SK-N-SH (cell line): ENCODE measurements around the gene PYCR2. TPM values are rescaled to one million over a fixed set of nuclear protein-coding genes. Genes with fewer than 3 reads are reported as not detected.

ENCODE experiments used
- CTCF ChIA-PET: fragments of 300-600, 350-600 bp; formaldehyde crosslinking; extraction: SDS; loops from one replicate; lab custom pipeline; 2021; lab: Yijun Ruan, JAX
- POLR2A ChIA-PET: fragments of 350-600 bp; sonication (Branson Sonifier 250); formaldehyde crosslinking; extraction: SDS; loops from one replicate; lab custom pipeline; 2020; ENCODE audit warnings: antibody characterized with exemption, inconsistent platforms; lab: Yijun Ruan, JAX
- DNase-seq: peaks from one replicate; pipeline ENCODE4 v3.0.0; 2012
- H2AFZ ChIP-seq: fragments of 200-600 bp; sonication (generic); 2 replicates; pipeline ENCODE4 v1.8.1; 2016; ENCODE audit warnings: antibody characterized with exemption, mild to moderate bottlenecking, low read depth
- H3F3A ChIP-seq: fragments of 200-600 bp; sonication (generic); replicated peaks from 2 replicates; pipeline ENCODE3; 2016; ENCODE audit warnings: antibody characterized with exemption, mild to moderate bottlenecking; ENCODE audit not compliant: insufficient read depth
- H3K27ac ChIP-seq, 2 experiments: fragments of 200-500 bp in 1 of 2; fragments of 200-600 bp in 1 of 2; sonication (Bioruptor generic) in 1 of 2; sonication (generic), shearing (Covaris generic) in 1 of 2; 2 replicates each; pipeline versions ENCODE4 v1.5.1 to v1.6.1; 2014 to 2016; ENCODE audit warnings: low read depth in 2 of 2, inconsistent platforms in 1 of 2, low read length in 1 of 2, mild to moderate bottlenecking in 1 of 2, mixed read lengths in 1 of 2
- H3K27me3 ChIP-seq: fragments of 200-600 bp; sonication (generic), shearing (Covaris generic); 2 replicates; pipeline ENCODE4 v1.6.1; 2016; ENCODE audit warnings: mixed run types; ENCODE audit not compliant: insufficient read depth
- H3K36me3 ChIP-seq, 2 experiments: fragments of 200-500 bp in 1 of 2; fragments of 200-600 bp in 1 of 2; sonication (Bioruptor generic) in 1 of 2; sonication (generic) in 1 of 2; replicated peaks in 1 of 2; 2 replicates each; pipeline versions ENCODE3 to v1.5.1; 2014 to 2016; ENCODE audit warnings: low read length in 1 of 2, mild to moderate bottlenecking in 1 of 2; ENCODE audit not compliant: insufficient read depth in 2 of 2, control insufficient read depth in 1 of 2
- H3K4me1 ChIP-seq, 2 experiments: fragments of 200-500 bp in 1 of 2; fragments of 200-600 bp in 1 of 2; sonication (Bioruptor generic) in 1 of 2; sonication (generic), shearing (Covaris generic) in 1 of 2; 2 replicates each; pipeline versions ENCODE4 v1.5.1 to v1.6.1; 2014 to 2016; ENCODE audit warnings: low read depth in 1 of 2, low read length in 1 of 2, mixed run types in 1 of 2; ENCODE audit not compliant: insufficient read depth in 2 of 2, control insufficient read depth in 1 of 2
- H3K4me2 ChIP-seq: fragments of 200-600 bp; sonication (generic), shearing (Covaris generic); 2 replicates; pipeline ENCODE4 v1.6.1; 2017; ENCODE audit warnings: mixed run types
- H3K4me3 ChIP-seq, 2 experiments: fragments of 200-500 bp in 1 of 2; fragments of 200-600 bp in 1 of 2; sonication (Bioruptor generic) in 1 of 2; sonication (generic), shearing (Covaris generic) in 1 of 2; 2 replicates each; pipeline versions ENCODE4 v1.5.1 to v1.8.1; 2014 to 2016; ENCODE audit warnings: low read depth in 2 of 2, inconsistent platforms in 1 of 2, low read length in 1 of 2, mild to moderate bottlenecking in 1 of 2, mixed read lengths in 1 of 2, moderate library complexity in 1 of 2
- H3K79me2 ChIP-seq: fragments of 200-600 bp; sonication (generic); 2 replicates; pipeline ENCODE4 v1.8.1; 2017; ENCODE audit warnings: mild to moderate bottlenecking; ENCODE audit not compliant: insufficient read depth
- H3K9ac ChIP-seq: fragments of 200-600 bp; sonication (generic); 2 replicates; pipeline ENCODE4 v1.6.1; 2017; ENCODE audit warnings: mixed run types
- H3K9me2 ChIP-seq: fragments of 200-600 bp; sonication (generic); 2 replicates; pipeline ENCODE4 v1.6.1; 2017; ENCODE audit warnings: mixed run types
- H3K9me3 ChIP-seq: fragments of 200-600 bp; sonication (generic); 2 replicates; pipeline ENCODE4 v1.6.1; 2017; ENCODE audit warnings: mixed run types, mild to moderate bottlenecking, moderate library complexity
- H4K20me1 ChIP-seq: fragments of 200-600 bp; sonication (generic); 2 replicates; pipeline ENCODE4 v1.6.1; 2017; ENCODE audit warnings: mild to moderate bottlenecking, mixed run types; ENCODE audit not compliant: insufficient read depth
- EZH2phosphoT487 ChIP-seq: fragments of 200-600 bp; sonication (generic); IDR thresholded peaks from 2 replicates; pipeline ENCODE4 v1.6.1; 2017; ENCODE audit warnings: low read depth, mixed run types, mild to moderate bottlenecking, antibody characterized with exemption, moderate library complexity, borderline replicate concordance
- FOSL2 ChIP-seq: IDR thresholded peaks from 2 replicates; pipeline ENCODE4 v1.4.0; 2012; ENCODE audit warnings: low read depth, mild to moderate bottlenecking, moderate library complexity, borderline replicate concordance
- FOXJ3 ChIP-seq: sonication (generic); formaldehyde crosslinking; IDR thresholded peaks from 2 replicates; pipeline ENCODE4 v1.5.1; 2020; ENCODE audit warnings: mild to moderate bottlenecking, missing genetic modification reagents
- FOXM1 ChIP-seq: IDR thresholded peaks from 2 replicates; pipeline ENCODE4 v1.4.0; 2012; ENCODE audit warnings: low read depth, mild to moderate bottlenecking
- JUND ChIP-seq: IDR thresholded peaks from 2 replicates; pipeline ENCODE4 v1.4.0; 2012
- NFIC ChIP-seq: IDR thresholded peaks from 2 replicates; pipeline ENCODE4 v1.4.0; 2012; ENCODE audit warnings: borderline replicate concordance
- RAD21 ChIP-seq: IDR thresholded peaks from 2 replicates; pipeline ENCODE4 v1.6.1; 2012; ENCODE audit warnings: mild to moderate bottlenecking, low read length
- RCOR1 ChIP-seq: fragments of 150-350 bp; IDR thresholded peaks from 2 replicates; pipeline ENCODE4 v1.6.1; 2017; ENCODE audit warnings: antibody characterized with exemption, low read length
- RXRA ChIP-seq: IDR thresholded peaks from 2 replicates; pipeline ENCODE4 v1.4.0; 2012; ENCODE audit warnings: low read depth, mild to moderate bottlenecking, borderline replicate concordance
- TAF1 ChIP-seq: IDR thresholded peaks from 2 replicates; pipeline ENCODE4 v1.6.1; 2012; ENCODE audit warnings: low read depth, mild to moderate bottlenecking, low read length, moderate library complexity, borderline replicate concordance
- TEAD4 ChIP-seq: IDR thresholded peaks from 2 replicates; pipeline ENCODE4 v1.4.0; 2012; ENCODE audit warnings: mild to moderate bottlenecking, borderline replicate concordance; ENCODE audit not compliant: insufficient read depth
- WGBS: methylation state at CpG from one replicate; pipeline ENCODE4 v1.1.6; 2017; ENCODE audit warnings: low lambda C conversion rate; 5-methylcytosine and 5-hydroxymethylcytosine counted together
- polyA plus RNA-seq, 3 experiments: library from polyadenylated mRNA; depleted of rRNA; stranded (reverse); fragments of >200 nt; gene quantifications; 2 replicates each; pipeline ENCODE4 v1.2.3, GENCODE V29; 2012
- TF ChIP-seq, protein P1 (sequence below): IDR thresholded peaks from 2 replicates; pipeline ENCODE4 v1.4.0; 2012; ENCODE audit warnings: low read depth, borderline replicate concordance
- TF ChIP-seq, protein P2 (sequence below): IDR thresholded peaks from 2 replicates; pipeline ENCODE4 v1.4.0; 2012; ENCODE audit warnings: low read depth, borderline replicate concordance
- TF ChIP-seq, protein P3 (sequence below): fragments of 200-600 bp; sonication (generic); IDR thresholded peaks from 2 replicates; pipeline ENCODE4 v1.6.1; 2017; ENCODE audit warnings: antibody characterized with exemption, mild to moderate bottlenecking, moderate library complexity
- TF ChIP-seq, protein P4 (sequence below): fragments of 150-350 bp; IDR thresholded peaks from 2 replicates; pipeline ENCODE4 v1.6.1; 2017; ENCODE audit warnings: antibody characterized with exemption, low read length, low read depth, borderline replicate concordance

PYCR2 gene
- polyA plus RNA-seq, 1 of the 3 experiments (the other 2 are of a cell fraction) = 95.3 TPM

DNA sequence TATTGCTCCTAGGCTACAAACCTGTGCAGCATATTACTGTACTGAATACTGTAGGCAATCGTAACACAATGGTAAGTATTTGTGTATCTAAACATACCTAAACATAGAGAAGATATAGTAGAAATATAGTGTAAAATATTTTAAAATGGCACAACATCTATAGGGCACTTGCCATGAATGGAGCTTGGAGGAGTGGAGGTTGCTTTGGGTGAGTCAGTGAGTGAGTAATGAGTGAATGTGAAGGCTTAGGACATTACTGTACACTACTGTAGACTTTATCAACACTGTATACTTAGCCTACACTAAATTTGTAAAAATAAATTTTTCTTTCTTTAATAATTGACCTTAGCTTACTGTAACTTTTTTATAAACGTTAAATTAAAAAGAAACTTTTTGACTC lies 9.0 kb upstream of the PYCR2 start:
- whole genome bisulfite sequencing = 53% methylated on average over 2 of the region's 2 CpGs
- H3K4me3 ChIP-seq = no peak overlapping the region
- DNase-seq = no peak
- no peak overlapping the region for H3K9ac ChIP-seq
- H3K36me3 ChIP-seq = no peaks in the 10 kb centered on the region
- no peaks in the 10 kb centered on the region for H3K79me2 ChIP-seq
- H2AFZ ChIP-seq = no peak overlapping the region
- POLR2A ChIA-PET = no interaction called here
- no peaks in the 10 kb centered on the region for H3K9me3 ChIP-seq
- H3F3A ChIP-seq = peaks cover 4% of the 10 kb centered on the region
- no peaks in the 10 kb centered on the region for H3K9me2 ChIP-seq
- CTCF ChIA-PET = interaction anchor here (1.1 to 1.7 kb wide), 2 partner anchors 54 to 459 kb away, joined by 3 to 4 read pairs; no protein-coding TSS in a partner anchor
- H3K27ac ChIP-seq = 0 out of 4 replicates have a peak overlapping the region, but pooled peaks of 1 of the 2 experiments have one; percentile 27
- H3K4me2 ChIP-seq = no peak overlapping the region
- H4K20me1 ChIP-seq = no peaks in the 10 kb centered on the region
- H3K4me1 ChIP-seq = peaks cover 0 to 5% of the 10 kb centered on the region in 2 experiments; a peak in 1 of 4 replicates
- H3K27me3 ChIP-seq = no peaks in the 10 kb centered on the region
- peak; percentile 74 for TF ChIP-seq FOSL2
- peak; percentile 42; the same call in 1 of the 2 replicates for TF ChIP-seq JUND
- TF ChIP-seq RXRA = no peak
- TF ChIP-seq RAD21 = no peak

DNA sequence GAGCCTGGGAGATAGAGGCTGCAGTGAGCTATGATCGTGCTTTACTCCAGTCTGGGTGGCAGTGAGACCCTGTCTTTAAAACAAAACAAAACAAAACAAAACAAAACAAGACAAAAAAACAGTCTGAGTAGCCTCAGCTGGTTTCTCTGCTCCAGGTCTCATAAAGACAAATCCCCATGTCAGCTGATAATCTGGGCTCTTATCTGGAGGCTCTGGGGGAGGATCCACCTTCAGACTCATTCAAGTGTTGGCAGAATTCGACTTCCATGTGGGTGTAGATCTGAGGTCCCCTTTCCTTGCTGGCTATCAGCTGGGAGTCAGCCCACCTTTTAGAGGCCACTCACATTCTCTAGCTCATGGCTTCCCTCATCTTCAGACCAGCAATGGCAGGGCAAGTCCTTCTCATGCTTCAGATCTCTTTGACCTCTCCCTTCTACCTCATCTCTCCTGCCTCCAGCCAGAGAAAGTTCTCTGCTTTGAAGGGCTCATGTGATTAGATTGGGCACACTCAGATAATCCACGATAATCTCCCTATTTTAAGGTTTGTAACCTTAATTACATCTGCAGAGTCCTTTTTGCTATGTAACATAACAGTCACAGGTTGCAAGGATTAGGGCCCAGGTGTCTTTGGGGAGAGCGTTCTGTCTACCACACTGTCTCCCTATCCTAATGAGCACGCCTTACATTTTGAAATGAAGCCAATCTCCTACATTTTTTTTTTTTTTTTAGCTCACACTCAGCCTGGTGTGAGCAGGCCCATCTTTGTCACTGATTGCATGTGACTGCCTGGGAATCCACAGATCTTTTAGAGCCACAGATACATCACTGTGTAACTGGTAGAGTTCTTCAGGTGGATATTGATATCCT lies 7.5 kb upstream of the PYCR2 start:
- Histone ChIP-seq H3K36me3 (no peaks in the 10 kb centered on the region), H2AFZ (no peak overlapping the region), H3K4me2 (no peak overlapping the region), H3K4me3 (no peak overlapping the region), H3K4me1 (peaks cover 0 to 3% of the 10 kb centered on the region in 2 experiments; a peak in 1 of 4 replicates), H4K20me1 (no peaks in the 10 kb centered on the region), H3K27ac (no peak overlapping the region), H3F3A (peaks cover 4% of the 10 kb centered on the region), H3K9me2 (no peaks in the 10 kb centered on the region), H3K9ac (no peak overlapping the region), H3K79me2 (no peaks in the 10 kb centered on the region), H3K9me3 (no peaks in the 10 kb centered on the region), H3K27me3 (no peaks in the 10 kb centered on the region)
- TF ChIP-seq FOXJ3 (CRISPR knock-in tag) (no peak), FOXM1 (no peak), EZH2phosphoT487 (no peak), NFIC (no peak), TEAD4 (no peak), RCOR1 (no peak), TAF1 (no peak), RXRA (no peak)
- TF ChIP-seq, protein P1, sequence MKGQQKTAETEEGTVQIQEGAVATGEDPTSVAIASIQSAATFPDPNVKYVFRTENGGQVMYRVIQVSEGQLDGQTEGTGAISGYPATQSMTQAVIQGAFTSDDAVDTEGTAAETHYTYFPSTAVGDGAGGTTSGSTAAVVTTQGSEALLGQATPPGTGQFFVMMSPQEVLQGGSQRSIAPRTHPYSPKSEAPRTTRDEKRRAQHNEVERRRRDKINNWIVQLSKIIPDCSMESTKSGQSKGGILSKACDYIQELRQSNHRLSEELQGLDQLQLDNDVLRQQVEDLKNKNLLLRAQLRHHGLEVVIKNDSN = no peak
- TF ChIP-seq, protein P2, sequence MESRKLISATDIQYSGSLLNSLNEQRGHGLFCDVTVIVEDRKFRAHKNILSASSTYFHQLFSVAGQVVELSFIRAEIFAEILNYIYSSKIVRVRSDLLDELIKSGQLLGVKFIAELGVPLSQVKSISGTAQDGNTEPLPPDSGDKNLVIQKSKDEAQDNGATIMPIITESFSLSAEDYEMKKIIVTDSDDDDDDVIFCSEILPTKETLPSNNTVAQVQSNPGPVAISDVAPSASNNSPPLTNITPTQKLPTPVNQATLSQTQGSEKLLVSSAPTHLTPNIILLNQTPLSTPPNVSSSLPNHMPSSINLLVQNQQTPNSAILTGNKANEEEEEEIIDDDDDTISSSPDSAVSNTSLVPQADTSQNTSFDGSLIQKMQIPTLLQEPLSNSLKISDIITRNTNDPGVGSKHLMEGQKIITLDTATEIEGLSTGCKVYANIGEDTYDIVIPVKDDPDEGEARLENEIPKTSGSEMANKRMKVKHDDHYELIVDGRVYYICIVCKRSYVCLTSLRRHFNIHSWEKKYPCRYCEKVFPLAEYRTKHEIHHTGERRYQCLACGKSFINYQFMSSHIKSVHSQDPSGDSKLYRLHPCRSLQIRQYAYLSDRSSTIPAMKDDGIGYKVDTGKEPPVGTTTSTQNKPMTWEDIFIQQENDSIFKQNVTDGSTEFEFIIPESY = no peak
- TF ChIP-seq, protein P3, sequence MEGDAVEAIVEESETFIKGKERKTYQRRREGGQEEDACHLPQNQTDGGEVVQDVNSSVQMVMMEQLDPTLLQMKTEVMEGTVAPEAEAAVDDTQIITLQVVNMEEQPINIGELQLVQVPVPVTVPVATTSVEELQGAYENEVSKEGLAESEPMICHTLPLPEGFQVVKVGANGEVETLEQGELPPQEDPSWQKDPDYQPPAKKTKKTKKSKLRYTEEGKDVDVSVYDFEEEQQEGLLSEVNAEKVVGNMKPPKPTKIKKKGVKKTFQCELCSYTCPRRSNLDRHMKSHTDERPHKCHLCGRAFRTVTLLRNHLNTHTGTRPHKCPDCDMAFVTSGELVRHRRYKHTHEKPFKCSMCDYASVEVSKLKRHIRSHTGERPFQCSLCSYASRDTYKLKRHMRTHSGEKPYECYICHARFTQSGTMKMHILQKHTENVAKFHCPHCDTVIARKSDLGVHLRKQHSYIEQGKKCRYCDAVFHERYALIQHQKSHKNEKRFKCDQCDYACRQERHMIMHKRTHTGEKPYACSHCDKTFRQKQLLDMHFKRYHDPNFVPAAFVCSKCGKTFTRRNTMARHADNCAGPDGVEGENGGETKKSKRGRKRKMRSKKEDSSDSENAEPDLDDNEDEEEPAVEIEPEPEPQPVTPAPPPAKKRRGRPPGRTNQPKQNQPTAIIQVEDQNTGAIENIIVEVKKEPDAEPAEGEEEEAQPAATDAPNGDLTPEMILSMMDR = no peak
- TF ChIP-seq, protein P4, sequence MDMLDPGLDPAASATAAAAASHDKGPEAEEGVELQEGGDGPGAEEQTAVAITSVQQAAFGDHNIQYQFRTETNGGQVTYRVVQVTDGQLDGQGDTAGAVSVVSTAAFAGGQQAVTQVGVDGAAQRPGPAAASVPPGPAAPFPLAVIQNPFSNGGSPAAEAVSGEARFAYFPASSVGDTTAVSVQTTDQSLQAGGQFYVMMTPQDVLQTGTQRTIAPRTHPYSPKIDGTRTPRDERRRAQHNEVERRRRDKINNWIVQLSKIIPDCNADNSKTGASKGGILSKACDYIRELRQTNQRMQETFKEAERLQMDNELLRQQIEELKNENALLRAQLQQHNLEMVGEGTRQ = no peak
- 86% methylated on average over 5 of the region's 5 CpGs for WGBS
- CTCF ChIA-PET = interaction anchor here (0.9 to 1.7 kb wide), 5 partner anchors 10 to 457 kb away, joined by 3 to 4 read pairs (median 4); partner anchors contain the start of gene LEFTY2
- no peak for DNase-seq
- POLR2A ChIA-PET = interaction anchor here (0.6 kb wide), 2 partner anchors 40 to 150 kb away, joined by 3 to 6 read pairs; no protein-coding TSS in a partner anchor
